Gastroesophageal sphincter (tissue), 3 donors: ENCODE data around the gene TTC3.

Experiments used
- POLR2AphosphoS5 ChIP-seq: sonication (generic); formaldehyde crosslinking; IDR thresholded peaks from one replicate; pipeline ENCODE4 v1.6.1; 2017; ENCODE audit warnings: antibody characterized with exemption
- TF ChIP-seq, protein P1 (sequence below), 4 experiments: fragments of 200-600 bp in 2 of 4; fragments of 450-650 bp in 2 of 4; sonication (generic) in 1 of 4; IDR thresholded peaks; one replicate each; pipeline ENCODE4 v1.5.1; 2017 to 2019; ENCODE audit warnings: antibody characterized with exemption in 4 of 4, mild to moderate bottlenecking in 2 of 4, moderate library complexity in 2 of 4

DNA sequence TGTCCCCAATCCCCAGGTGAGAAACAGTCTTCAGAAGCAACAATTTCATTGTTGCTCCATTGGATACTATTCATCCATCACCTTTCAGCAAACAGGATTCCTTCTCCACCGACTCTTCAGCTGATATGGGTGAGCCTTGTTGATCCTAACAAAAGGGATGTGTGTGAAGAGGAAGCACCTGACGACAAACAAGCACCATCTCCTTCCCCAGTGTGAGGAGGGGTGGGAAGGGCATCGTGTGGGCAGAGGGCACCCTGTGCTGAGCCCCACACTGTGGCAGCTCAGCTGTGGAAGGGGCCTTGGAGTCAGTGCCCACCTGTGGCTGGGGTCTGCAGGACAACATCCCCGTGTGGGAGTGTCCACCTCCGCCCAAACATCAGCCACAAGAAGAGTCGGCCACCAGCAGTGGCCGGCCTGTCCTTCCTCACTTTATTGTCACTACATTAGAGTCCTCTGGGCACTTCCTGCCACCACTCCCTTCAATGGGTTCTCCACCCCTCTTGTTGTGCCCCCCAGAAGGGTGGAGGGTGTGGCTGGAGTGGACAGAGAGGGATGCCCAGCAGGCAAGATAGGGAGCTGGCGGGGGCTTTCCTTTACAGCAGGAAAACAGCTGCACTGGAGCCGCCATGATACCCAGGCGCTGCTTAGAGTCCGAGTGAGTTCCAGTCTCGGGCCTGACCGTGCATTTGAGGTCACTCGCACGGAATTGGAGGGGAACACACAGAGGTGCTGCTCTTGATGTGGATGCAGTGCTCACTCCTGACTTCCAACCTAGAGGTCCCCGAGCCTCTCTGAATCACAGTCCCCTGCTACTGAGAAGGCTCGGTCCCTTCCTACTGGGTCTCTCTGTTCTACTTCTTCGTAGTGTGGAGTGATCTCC, 153.2 kb downstream of the TTC3 start:
- TF ChIP-seq, protein P1, sequence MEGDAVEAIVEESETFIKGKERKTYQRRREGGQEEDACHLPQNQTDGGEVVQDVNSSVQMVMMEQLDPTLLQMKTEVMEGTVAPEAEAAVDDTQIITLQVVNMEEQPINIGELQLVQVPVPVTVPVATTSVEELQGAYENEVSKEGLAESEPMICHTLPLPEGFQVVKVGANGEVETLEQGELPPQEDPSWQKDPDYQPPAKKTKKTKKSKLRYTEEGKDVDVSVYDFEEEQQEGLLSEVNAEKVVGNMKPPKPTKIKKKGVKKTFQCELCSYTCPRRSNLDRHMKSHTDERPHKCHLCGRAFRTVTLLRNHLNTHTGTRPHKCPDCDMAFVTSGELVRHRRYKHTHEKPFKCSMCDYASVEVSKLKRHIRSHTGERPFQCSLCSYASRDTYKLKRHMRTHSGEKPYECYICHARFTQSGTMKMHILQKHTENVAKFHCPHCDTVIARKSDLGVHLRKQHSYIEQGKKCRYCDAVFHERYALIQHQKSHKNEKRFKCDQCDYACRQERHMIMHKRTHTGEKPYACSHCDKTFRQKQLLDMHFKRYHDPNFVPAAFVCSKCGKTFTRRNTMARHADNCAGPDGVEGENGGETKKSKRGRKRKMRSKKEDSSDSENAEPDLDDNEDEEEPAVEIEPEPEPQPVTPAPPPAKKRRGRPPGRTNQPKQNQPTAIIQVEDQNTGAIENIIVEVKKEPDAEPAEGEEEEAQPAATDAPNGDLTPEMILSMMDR (IDR thresholded peaks at IDR 0.05): no peak
- no peak for TF ChIP-seq POLR2AphosphoS5
